T-helper 2 cell treated with Interferon-gamma antibody and Interleukin-4, amounts not matched to agents 5 μg/mL and 100 μg/mL, for 36 hours (primary cell): ENCODE data around the gene NKAIN4.

Source experiments
- DNase-seq: peaks from one replicate; pipeline ENCODE4 v3.0.0; 2021; ENCODE audit warnings: low spot score
- H3K27ac Mint-ChIP-seq: one replicate; pipeline ENCODE4 v1.8.0; 2021; ENCODE audit warnings: mild to moderate bottlenecking, mixed read lengths
- H3K27me3 Mint-ChIP-seq: one replicate; pipeline ENCODE4 v1.8.0; 2021; ENCODE audit warnings: low read depth, mixed read lengths
- H3K36me3 Mint-ChIP-seq: one replicate; pipeline ENCODE4 v1.8.0; 2021; ENCODE audit warnings: low read depth, mixed read lengths
- H3K4me1 Mint-ChIP-seq: one replicate; pipeline ENCODE4 v1.8.0; 2021; ENCODE audit warnings: low read depth, mixed read lengths
- H3K4me3 Mint-ChIP-seq: one replicate; pipeline ENCODE4 v1.8.0; 2022; ENCODE audit warnings: mild to moderate bottlenecking, moderate library complexity, mixed read lengths
- H3K9me3 Mint-ChIP-seq: one replicate; pipeline ENCODE4 v1.8.0; 2021; ENCODE audit warnings: mixed read lengths

NKAIN4 gene

DNA sequence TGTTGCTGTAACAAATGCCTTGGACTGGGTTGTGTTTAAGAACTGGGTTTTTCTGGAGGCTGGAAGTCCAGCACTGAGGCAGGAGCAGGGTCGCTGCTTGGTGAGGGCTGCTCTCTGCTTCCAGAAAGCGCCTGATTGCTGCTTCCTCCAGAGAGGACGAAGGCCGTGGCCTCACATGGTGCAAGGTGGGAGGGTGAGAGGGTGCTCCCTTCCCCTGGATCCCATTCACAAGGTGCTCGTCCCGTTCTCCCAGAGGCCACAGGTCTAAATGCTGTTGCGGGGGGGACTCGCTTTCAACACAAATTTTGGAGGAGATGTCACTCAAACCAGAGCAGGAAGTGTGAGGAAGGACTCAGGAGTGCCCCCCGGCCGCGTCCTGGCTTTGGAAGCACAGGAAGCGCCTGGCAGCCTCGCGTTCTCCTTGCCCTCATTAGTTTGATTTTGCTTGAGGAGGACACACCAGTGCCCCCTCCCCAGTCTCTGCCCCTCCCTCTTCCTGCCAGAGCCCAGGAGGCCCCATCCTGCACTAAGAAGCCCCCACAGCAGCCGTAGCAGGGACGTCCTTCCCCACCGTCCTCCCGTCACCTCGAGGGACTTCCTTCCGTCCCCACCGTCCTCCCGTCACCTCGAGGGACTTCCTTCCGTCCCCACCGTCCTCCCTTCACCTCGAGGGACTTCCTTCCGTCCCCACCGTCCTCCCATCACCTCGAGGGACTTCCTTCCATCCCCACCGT is 7.7 kb upstream of the NKAIN4 start:
- Mint-ChIP-seq H3K4me1 (peaks cover 2% of the 10 kb centered on the region), H3K4me3 (no peak overlapping the region)

DNA sequence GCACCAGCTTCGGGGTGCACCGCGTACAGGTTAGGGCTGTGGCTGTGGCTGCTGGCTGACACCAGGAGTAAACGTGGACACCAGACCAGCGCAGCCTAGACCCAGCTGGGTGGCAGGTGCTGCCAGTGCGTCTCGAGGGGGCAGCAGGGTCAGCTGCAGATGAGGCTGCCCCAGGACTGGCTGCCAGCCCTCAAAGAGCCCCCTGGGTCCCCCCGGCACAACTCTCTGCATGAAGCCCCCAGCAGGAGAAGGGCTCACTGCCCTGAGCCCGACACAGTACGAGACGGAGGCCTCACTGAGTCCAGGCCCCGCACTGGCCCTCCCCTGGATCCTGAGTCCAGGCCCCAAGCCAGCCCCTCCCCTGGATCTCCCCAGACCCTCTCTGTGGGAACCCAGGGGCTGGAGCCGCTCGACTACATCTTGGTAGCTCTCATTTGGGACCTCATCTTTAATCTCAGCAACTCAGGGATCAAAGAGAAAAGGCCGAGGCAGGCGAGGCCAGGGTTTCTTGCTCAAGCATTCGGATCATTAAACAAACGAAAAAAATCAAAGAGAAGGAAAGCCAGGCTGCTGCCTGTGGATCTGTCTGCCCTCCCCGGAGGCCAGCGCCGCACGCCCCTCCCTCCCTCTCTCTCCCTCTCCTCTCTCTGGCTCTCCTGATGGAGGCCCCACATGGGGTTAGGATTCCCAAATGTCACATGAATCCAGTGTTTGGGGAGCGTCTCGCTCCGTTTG is 7.0 kb upstream of the NKAIN4 start:
- no peak overlapping the region for H3K27ac Mint-ChIP-seq

More for the DNA sequence above, 7.7 kb upstream of the NKAIN4 start:
- Mint-ChIP-seq H3K9me3 (no peaks in the 10 kb centered on the region), H3K27ac (no peak overlapping the region), H3K36me3 (no peaks in the 10 kb centered on the region), H3K27me3 (peaks cover 7% of the 10 kb centered on the region)
- no peak for DNase-seq

GRCh38 chr20:63260521-63260920 is 6.3 kb upstream of the NKAIN4 start:
- H3K27me3 Mint-ChIP-seq, result peaks cover 13% of the 10 kb centered on the region
- no peaks in the 10 kb centered on the region for H3K9me3 Mint-ChIP-seq
- H3K27ac Mint-ChIP-seq, result no peak overlapping the region
- no peaks in the 10 kb centered on the region for H3K36me3 Mint-ChIP-seq
- no peak for DNase-seq
- H3K4me3 Mint-ChIP-seq, result no peak overlapping the region
- peaks cover 2% of the 10 kb centered on the region for H3K4me1 Mint-ChIP-seq

More for the DNA sequence above, 7.0 kb upstream of the NKAIN4 start:
- Mint-ChIP-seq H3K36me3 (no peaks in the 10 kb centered on the region), H3K27me3 (peaks cover 9% of the 10 kb centered on the region), H3K4me3 (no peak overlapping the region), H3K9me3 (no peaks in the 10 kb centered on the region), H3K4me1 (peaks cover 2% of the 10 kb centered on the region)
- no peak for DNase-seq

DNA sequence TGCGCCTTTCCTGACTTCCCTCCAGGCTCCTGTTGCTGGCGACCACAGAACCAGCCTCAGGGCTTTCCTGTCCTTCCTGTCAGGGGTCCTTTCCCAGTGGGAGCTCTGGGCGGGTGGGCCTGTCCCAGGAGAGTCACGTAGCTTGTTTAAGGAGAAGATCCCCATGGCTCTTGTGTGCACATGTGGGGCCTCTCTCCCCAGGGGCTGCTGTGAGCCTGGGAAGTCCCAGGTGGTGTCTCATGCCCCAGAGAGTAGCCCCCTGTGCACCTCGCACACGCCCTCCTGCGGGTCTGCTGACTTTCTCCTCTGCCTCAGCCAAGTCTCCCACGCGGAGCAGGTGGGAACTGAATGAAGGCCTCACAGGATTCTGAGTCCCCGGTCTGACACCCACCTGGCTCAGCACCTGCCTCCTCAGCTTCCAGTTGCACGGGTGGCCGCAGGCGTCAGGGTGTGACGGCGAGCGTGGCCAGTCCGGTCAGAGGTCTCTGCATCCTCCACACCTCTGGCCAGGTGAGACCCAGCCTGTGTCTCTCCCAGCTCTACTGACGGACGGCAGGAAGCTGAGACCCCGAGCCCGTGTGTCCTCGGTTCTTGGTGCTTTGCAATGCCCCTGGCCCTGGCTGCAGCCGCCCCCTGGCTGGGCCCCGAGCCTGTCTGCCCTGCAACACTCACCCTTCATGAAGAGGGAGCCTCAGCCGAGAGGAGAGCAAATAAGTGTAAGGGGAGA is 5.6 kb upstream of the NKAIN4 start:
- no peak overlapping the region for H3K27ac Mint-ChIP-seq
- H3K27me3 Mint-ChIP-seq, result peaks cover 19% of the 10 kb centered on the region
- peaks cover 2% of the 10 kb centered on the region for H3K4me1 Mint-ChIP-seq
- no peak overlapping the region for H3K4me3 Mint-ChIP-seq
- no peak for DNase-seq
- H3K36me3 Mint-ChIP-seq, result no peaks in the 10 kb centered on the region
- no peaks in the 10 kb centered on the region for H3K9me3 Mint-ChIP-seq

- H3K36me3 Mint-ChIP-seq, result no peaks in the 10 kb centered on the region
- peaks cover 20% of the 10 kb centered on the region for H3K27me3 Mint-ChIP-seq
- DNase-seq, result no peak
Observed at GRCh38 chr20:63258781-63259180, 4.5 kb upstream of the NKAIN4 start.

GRCh38 chr20:63257629-63258028 is 3.4 kb upstream of the NKAIN4 start:
- no peaks in the 10 kb centered on the region for H3K9me3 Mint-ChIP-seq
- no peaks in the 10 kb centered on the region for H3K36me3 Mint-ChIP-seq
- H3K4me3 Mint-ChIP-seq, result no peak overlapping the region
- H3K27me3 Mint-ChIP-seq, result peaks cover 27% of the 10 kb centered on the region
- no peak for DNase-seq
- H3K27ac Mint-ChIP-seq, result no peak overlapping the region
- H3K4me1 Mint-ChIP-seq, result peaks cover 2% of the 10 kb centered on the region

More at GRCh38 chr20:63258781-63259180, 4.5 kb upstream of the NKAIN4 start:
- H3K9me3 Mint-ChIP-seq, result no peaks in the 10 kb centered on the region
- H3K27ac Mint-ChIP-seq, result no peak overlapping the region
- peaks cover 2% of the 10 kb centered on the region for H3K4me1 Mint-ChIP-seq
- H3K4me3 Mint-ChIP-seq, result no peak overlapping the region

GRCh38 chr20:63256954-63257353 is 2.7 kb upstream of the NKAIN4 start:
- H3K27ac Mint-ChIP-seq, result no peak overlapping the region
- no peak overlapping the region for H3K4me3 Mint-ChIP-seq
- no peaks in the 10 kb centered on the region for H3K9me3 Mint-ChIP-seq
- peaks cover 32% of the 10 kb centered on the region for H3K27me3 Mint-ChIP-seq
- H3K4me1 Mint-ChIP-seq, result no peaks in the 10 kb centered on the region
- no peaks in the 10 kb centered on the region for H3K36me3 Mint-ChIP-seq
- no peak for DNase-seq

GRCh38 chr20:63255931-63256704 is 1.9 kb upstream of the NKAIN4 start:
- H3K4me3 Mint-ChIP-seq, result no peak overlapping the region
- H3K36me3 Mint-ChIP-seq, result no peaks in the 10 kb centered on the region
- peaks cover 29% of the 10 kb centered on the region for H3K27me3 Mint-ChIP-seq

DNA sequence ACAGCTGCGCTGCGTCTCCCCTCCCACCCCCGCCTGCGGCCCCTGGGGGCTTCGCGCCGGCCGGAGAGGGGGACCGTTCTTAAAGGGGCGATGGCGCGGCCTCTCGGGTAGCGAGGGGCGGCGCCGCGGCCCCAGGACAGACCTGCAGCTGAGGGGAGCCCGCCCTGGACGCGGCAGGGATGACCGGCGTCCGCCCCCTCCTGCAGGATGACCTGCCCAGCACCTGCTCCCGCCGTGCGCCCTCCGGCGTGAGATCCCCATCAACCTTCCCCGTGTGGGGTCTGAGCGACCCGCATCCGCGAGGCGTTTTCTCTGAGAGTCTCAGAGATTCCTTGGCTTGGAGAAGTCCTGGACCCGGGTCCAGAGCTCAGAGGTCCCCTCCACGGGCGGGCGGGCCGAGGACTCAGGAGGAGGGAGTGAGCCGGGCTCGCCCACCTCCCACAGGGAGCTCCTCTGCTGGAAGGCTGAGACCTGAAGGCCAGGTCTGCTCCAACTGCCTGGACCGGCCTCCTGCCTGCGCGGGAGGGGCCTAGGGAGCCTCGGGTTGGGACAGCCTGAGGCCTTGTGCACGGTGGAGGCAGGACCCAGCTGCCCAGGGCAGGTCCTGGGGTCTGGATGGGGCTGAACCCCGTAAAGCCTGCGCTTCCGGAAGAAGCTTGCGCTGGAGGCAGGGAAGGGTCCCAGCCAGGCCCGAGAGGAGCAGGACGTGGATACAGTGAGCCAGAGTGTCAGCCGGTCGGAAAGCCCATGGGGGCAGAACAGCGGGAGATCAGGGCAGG is 532 bp upstream of the NKAIN4 start:
- Mint-ChIP-seq H3K27me3 (peaks cover 29% of the 10 kb centered on the region), H3K36me3 (no peaks in the 10 kb centered on the region), H3K27ac (no peak overlapping the region), H3K4me3 (no peak overlapping the region), H3K9me3 (no peaks in the 10 kb centered on the region), H3K4me1 (no peaks in the 10 kb centered on the region)
- no peak for DNase-seq

More at GRCh38 chr20:63255931-63256704, 1.9 kb upstream of the NKAIN4 start:
- H3K4me1 Mint-ChIP-seq, result no peaks in the 10 kb centered on the region
- H3K27ac Mint-ChIP-seq, result no peak overlapping the region
- no peak for DNase-seq
- no peaks in the 10 kb centered on the region for H3K9me3 Mint-ChIP-seq

GRCh38 chr20:63253438-63254231 is 628 bp downstream of the NKAIN4 start:
- DNase-seq, result no peak
- H3K4me1 Mint-ChIP-seq, result no peaks in the 10 kb centered on the region
- no peaks in the 10 kb centered on the region for H3K36me3 Mint-ChIP-seq
- peaks cover 33% of the 10 kb centered on the region for H3K27me3 Mint-ChIP-seq
- no peak overlapping the region for H3K27ac Mint-ChIP-seq
- H3K9me3 Mint-ChIP-seq, result no peaks in the 10 kb centered on the region
- no peak overlapping the region for H3K4me3 Mint-ChIP-seq

DNA sequence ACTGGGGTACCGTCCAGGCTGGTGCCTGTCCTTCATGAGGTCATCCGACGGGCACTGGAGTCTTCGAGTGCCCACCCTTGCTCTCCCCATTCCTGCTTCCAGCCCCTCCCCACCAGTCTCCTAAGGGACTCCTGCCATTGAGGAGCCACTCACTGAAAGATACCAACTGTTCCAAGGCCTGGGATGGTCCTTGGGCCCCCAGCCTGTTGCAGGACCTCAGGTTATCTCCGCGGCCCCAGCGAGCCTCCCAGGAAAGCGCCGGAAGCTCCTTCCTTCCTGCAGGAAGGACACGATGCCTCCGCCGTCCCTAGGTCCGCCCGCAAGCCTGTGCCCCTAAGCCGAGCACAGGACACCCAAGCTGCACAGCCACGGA is 1.2 kb downstream of the NKAIN4 start:
- H3K36me3 Mint-ChIP-seq, result no peaks in the 10 kb centered on the region
- no peak for DNase-seq
- no peak overlapping the region for H3K27ac Mint-ChIP-seq
- H3K4me1 Mint-ChIP-seq, result no peaks in the 10 kb centered on the region
- H3K4me3 Mint-ChIP-seq, result no peak overlapping the region
- H3K9me3 Mint-ChIP-seq, result no peaks in the 10 kb centered on the region
- peaks cover 37% of the 10 kb centered on the region for H3K27me3 Mint-ChIP-seq

DNA sequence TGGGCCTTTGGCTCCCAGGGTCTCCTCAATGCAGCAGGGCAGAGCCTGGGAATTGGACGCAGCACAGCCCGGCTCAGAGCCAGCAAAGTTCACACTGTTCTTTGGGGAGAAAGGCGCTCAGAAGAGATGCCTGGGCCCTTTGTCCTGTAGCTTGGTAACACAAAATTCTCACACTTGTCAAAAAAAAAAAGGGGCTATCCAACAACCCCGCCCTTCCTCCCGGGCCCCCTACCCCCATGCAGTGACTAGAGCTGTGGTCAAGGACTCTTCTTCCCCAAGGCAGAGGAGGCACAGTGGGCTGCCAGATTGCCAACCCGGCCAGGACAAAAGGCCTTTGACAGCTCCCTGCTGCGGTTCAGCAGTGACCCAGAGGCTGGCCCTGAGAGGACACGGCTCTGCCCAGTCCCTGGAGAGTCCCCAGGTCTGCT is 2.0 kb downstream of the NKAIN4 start:
- no peak for DNase-seq
- peaks cover 37% of the 10 kb centered on the region for H3K27me3 Mint-ChIP-seq
- H3K36me3 Mint-ChIP-seq, result no peaks in the 10 kb centered on the region
- no peaks in the 10 kb centered on the region for H3K4me1 Mint-ChIP-seq
- no peak overlapping the region for H3K27ac Mint-ChIP-seq
- H3K9me3 Mint-ChIP-seq, result no peaks in the 10 kb centered on the region
- no peak overlapping the region for H3K4me3 Mint-ChIP-seq
